Posterior vena cava (tissue), 2 donors: ENCODE measurements around the gene CDS2. TPM values are rescaled to one million over a fixed set of nuclear protein-coding genes. Genes with fewer than 3 reads are reported as not detected.

Experiments
- DNase-seq: peaks from one replicate; pipeline ENCODE4 v3.0.0-alpha.2; 2020; ENCODE audit warnings: low spot score
- intact Hi-C, 2 donors: fragments of 100-400 bp; cut with DNase I; formaldehyde crosslinking; loops; one replicate each; pipeline versions ENCODE4 v1.14.1 to v1.14.2; 2022 to 2023
- total RNA-seq, 2 donors: library from RNA; stranded (reverse); fragmentation: NEBNext Ultra II Directional; extraction: Animal tissue kit (Norgen Biotek cat#: 25700); gene quantifications; one replicate each; pipeline ENCODE4 v1.2.1, GENCODE V29; 2021
- donor health status: DM: yes; HTN: yes; CAD: no.
- donor health status: DM: yes; HTN: yes; CAD: no.

Gene CDS2
- total RNA-seq, 2 donors from 2014 or later: 53.3 to 80.7 TPM

DNA sequence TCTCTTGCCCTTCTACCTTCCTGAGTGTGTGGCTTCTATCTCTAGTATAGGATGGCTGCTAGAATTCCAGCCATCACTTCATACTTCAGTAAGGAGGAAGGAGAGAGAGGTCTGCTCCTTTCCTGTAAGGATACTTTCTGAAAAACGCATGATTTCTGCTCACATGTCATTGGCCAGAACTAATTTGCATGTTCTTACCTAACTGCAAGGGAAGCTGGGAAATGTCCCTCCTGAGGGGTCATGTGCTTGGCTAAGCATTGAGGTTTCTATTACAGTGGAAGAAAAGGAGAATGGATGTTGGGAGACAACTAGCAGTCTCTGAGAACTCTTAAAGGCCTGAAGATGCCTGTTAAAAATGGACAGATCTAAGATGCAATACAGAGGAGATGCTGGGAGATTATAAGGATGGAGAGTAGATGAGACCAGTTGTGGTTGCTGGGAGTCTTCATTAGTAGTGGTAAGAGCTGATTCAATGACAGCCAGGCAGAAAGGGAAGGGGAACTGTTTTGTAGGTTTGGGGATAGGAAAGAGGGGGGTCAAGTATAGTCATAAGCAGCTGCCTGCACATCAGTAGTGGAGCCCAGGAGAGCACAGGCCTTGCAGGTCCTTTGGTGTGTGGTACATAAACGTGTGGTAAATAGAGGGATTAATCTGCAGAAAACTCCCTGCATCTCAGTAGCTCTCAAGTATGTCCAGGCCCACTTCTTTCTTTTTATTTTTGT lies 20.2 kb downstream of the CDS2 start:
- intact Hi-C loops: no loop called here
- DNase-seq: no peak

- intact Hi-C loops: no loop called here
- no peak for DNase-seq
These were observed 21.8 kb downstream of the CDS2 start for GRCh38 chr20:5148581-5148980.

- DNase-seq: no peak
- intact Hi-C loops: no loop called here
These were observed 23.1 kb downstream of the CDS2 start for GRCh38 chr20:5149892-5150225.

DNA sequence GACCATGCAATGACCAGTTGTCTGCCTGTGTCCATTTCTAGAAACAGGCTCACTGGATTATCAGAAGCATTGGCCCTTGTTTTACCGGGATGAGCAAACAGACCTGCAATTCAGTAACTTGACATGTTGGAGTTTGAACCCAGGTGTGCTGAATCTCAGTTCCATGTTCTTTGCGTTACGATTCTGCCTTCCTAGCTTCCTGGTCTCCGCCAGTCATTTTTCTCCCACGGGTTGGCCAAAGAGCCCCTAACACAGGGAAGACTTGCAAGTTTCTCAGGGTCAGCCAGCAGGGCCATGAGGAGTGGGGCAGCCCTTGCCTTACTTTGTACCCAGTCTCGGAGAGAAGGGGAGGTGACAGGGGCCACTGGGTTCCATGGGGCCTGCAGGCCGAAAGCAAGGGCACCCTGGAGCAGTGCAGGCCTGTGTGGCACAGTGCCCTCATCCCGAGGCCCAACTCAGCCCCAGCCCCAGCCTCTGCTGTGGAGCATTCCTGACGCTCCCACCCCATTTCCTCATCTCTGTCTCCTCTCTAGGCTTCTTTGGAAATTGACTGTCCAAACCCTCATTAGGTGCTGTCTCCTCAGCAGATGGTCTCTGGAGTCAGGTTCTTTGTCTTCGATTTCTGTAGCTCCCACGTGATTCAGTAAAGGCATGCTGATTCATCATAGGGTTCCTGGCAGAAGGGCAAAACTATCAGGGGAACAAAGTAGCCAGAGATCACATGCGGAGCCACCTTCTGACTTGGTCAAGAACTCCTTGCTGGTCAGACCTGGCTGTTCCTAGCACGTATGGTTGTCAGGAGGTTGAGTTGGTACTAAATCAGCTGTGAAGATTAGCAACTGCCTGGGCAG lies 23.6 kb downstream of the CDS2 start:
- intact Hi-C loops: no loop called here
- DNase-seq: no peak

DNA sequence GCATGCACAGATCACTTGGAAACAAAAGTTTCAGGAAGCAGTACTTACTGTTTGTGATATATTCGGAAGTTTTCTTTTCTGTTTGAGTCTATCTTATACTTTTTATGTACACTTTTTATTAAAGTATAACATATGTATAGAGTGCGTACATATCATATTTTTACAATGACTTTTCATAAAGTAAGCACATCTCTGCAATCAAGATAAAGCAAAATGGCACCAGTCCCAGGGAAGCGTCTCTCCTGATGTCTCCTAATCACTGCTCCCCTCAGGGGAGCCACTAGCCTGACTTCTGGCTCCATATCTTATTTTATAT lies 26.3 kb downstream of the CDS2 start:
- no peak for DNase-seq
- intact Hi-C loops: no loop called here

GRCh38 chr20:5153612-5154542 lies 27.1 kb downstream of the CDS2 start:
- DNase-seq: no peak
- intact Hi-C loops: no loop called here

DNA sequence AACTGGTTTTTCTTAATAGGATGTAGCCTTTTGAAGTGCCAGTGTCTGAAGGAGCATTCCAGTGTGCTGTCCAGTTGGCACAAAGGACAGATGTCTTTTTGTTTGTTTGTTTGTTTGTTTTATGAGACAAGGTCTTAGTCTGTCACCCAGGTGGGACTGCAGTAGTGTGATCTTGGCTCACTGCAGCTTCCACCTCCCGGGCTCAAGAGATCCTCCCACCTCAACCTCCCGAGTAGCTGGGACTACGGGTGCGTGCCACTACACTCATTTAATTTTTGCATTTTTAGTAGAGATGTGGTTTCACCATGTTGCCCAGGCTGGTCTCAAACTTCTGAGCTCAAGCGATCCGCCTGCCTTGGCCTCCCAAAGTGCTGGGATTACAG lies 27.7 kb downstream of the CDS2 start:
- intact Hi-C loops: no loop called here
- DNase-seq: no peak

GRCh38 chr20:5155404-5155803 lies 28.6 kb downstream of the CDS2 start:
- no peak for DNase-seq
- intact Hi-C loops: no loop called here

DNA sequence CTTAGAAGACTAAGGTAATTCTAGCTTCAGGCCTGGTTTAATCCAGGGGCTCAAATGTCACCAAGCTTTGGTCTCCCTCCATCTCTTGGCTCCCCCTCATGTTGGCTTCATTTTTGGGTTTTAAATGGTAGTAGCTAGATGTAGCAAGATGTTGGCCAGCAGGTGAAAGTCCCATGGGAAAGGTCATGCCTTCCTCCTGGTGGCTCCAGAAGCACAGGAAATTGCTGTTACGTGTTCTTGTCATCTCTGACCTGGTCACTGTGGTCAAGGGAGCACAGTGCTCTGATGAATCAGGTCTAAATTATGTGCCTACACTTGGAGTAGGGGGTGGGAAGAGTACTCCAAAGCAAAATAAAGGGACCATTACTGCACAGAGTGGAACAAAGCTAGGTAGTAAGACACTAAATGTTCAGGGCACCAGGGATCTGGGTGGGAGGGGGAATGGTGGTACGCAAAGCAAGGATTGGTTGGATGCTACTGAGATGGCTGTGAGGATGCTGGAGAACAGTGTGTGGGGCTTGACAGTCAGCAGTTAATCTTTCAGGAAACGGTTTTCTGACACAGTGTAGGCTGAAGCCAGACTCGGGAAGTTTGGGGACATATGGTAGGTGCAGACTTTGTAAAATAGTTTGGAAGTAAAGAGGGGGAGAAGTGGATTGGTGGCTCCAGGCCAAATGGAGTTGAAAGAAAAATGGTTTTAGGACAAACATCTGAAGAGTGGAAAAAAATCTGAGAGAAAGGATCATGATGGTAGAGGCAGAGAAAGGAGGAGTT lies 30.1 kb downstream of the CDS2 start:
- intact Hi-C loops: no loop called here
- DNase-seq: no peak

- DNase-seq: no peak
- intact Hi-C loops: no loop called here
These were observed 33.1 kb downstream of the CDS2 start for GRCh38 chr20:5159928-5160327.

DNA sequence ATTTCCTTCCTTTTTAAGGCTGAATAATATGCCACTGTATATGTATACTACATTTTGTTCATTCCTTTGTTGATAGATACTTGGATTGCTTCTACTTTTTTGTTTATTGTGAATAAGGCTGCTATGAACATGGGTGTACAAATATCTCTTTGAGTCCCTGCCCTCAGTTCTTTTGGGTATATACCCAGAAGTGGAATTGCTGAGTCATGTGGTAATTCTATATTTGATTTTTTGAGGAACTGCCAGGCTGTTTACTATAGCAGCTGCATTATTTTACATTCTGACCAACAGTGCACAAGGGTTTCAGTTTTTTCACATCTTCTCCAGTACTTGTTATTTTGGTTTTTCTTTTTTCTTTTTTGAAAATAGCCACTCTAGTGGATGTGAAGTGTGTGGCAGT lies 34.1 kb downstream of the CDS2 start:
- intact Hi-C loops: no loop called here
- no peak for DNase-seq

DNA sequence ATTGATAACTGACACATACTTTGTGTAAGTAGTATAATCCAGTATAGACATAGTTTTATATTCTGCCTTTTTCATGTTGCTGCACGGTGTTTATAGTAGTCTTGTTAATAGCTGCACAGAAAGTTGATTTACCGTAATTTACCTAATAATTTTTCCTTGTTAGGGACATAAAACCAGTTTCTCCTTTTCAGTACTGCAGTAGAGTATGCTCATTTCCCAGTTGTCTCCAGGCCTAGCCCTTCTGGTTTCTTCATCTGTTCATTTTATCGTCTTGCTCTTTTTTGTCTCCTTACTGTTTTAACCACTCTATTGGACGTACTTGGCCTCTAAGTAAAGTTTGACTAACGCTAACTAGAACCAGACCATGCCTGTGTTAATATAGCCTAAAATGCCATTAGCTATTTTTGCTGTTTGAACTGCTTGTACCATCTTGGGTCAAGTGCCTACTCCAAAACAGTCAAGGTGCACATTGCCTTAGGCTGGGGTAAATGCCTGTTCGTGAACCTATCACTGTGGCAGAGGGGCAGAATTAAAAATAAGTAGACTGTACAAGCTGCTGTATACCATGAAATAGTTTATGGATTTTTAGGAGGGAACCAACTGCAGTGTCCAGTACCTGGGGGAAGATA lies 34.8 kb downstream of the CDS2 start:
- intact Hi-C loops: no loop called here
- DNase-seq: no peak

GRCh38 chr20:5164645-5165625 lies 38.1 kb downstream of the CDS2 start:
- intact Hi-C loops: loop anchor here in 1 of 2 donors (5.0 kb wide), 1 partner anchor 33 kb away; no protein-coding TSS in a partner anchor
- no peak for DNase-seq

- intact Hi-C loops: loop anchor here in 1 of 2 donors (5.0 kb wide), 1 partner anchor 37 kb away; no protein-coding TSS in a partner anchor
- DNase-seq: no peak
These were observed 42.0 kb downstream of the CDS2 start for GRCh38 chr20:5168651-5169396.

DNA sequence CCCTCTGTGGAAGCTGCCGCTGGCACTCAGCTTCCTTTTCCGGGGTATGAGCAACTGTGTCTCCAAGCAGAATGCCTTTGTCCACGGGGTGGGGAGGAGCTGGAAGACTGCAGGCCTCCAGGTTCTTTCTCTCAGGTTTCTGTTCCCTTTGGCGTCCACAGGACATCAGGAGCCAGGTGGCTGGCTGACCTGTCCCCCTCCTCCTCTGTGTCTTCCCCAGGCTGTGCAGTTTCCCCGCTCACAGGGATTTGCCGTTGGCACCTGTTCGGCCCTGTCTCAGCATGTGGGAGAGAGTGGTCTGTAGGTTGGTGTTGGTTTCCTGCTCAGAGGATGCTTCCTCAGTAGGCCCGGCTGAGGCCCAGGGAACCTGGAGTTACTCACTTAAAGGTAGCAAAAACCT lies 43.5 kb downstream of the CDS2 start:
- intact Hi-C loops: no loop called here
- no peak for DNase-seq

DNA sequence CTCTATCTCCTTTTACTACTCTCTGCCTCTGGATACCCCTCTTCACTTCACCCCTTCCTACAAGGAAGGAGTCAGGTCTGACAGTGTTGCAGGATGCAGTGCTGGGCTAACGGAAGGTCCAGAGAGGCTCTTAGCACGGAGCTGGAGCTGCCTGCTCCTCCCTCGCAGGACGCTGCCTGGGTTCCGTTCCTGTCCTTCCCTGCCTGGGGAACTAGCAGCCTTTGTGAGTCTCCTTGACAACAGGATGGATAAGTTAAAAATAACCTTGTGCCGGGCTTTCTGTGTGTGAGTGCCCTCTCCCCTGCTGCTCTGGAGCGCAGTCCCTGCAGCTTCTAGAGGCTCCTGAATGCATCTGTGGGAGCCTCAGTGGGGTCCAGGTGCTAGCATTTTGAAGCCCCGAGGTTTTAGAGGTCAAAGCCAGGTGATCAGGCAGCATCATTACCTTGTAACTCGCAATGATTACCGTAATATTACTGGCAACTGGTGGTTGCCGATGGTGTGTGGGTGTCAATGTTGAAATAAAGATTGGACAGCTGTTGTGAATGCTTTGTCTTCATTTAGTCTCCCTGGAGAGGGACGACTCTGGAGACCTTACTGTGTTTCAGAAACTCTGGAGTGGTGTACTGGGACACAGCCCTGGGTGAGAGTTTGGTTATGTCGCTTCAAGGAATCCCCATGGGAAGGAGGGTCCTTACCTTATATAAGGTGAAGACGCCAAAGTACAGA lies 44.4 kb downstream of the CDS2 start:
- intact Hi-C loops: no loop called here
- no peak for DNase-seq
